HCT116 (cell line): ENCODE results near the gene ZDHHC14. TPM values are rescaled to one million over a fixed set of nuclear protein-coding genes. Genes with fewer than 3 reads are reported as not detected.

ENCODE experiments used
- ATAC-seq: fragments of 200-7000 bp; cut with Tn5 transposase; 2 replicates; pipeline ENCODE4 v1.9.1; 2020; ENCODE audit warnings: mild to moderate bottlenecking, moderate library complexity
- BruUV-seq: library from RNA; stranded (reverse); fragments of 400-500 nt; replicated peaks from 2 replicates; lab custom pipeline; 2021; lab: Mats Ljungman, UMichigan
- CTCF ChIA-PET: fragments of 300-600 bp; sonication (Branson Sonifier 250); formaldehyde crosslinking; loops from one replicate; lab custom pipeline; 2021; ENCODE audit warnings: antibody characterized with exemption; lab: Charles Lee
- POLR2A ChIA-PET: fragments of 300-600, 350-600 bp; sonication (Branson Sonifier 250); formaldehyde crosslinking; loops from one replicate; lab custom pipeline; 2021; ENCODE audit warnings: antibody characterized with exemption; lab: Charles Lee
- RAD21 ChIA-PET, 2 experiments: fragments of 300-600 bp; sonication (Branson Sonifier 250); formaldehyde crosslinking; loops; one replicate each; lab custom pipeline; 2023; ENCODE audit warnings: low total read pairs in 2 of 2; ENCODE audit not compliant: uncharacterized antibody in 2 of 2, unreplicated experiment in 2 of 2, low non-redundant PET in 1 of 2; lab: Charles Lee
- DNase-seq: peaks from one replicate; pipeline ENCODE4 v3.0.0-alpha.2; 2010; ENCODE audit warnings: low read depth, low spot score
- H2AFZ ChIP-seq: fragments of 200-600 bp; shearing (Covaris generic), sonication (generic); 2 replicates; pipeline ENCODE4 v1.6.1; 2017; ENCODE audit warnings: low read depth, mixed run types, mixed read lengths, antibody characterized with exemption, low read length; ENCODE audit not compliant: poor library complexity, severe bottlenecking
- H3K27ac ChIP-seq: 2 replicates; pipeline ENCODE4 v1.5.1; 2012; ENCODE audit warnings: low read depth, low read length
- H3K27me3 ChIP-seq: fragments of 200-600 bp; sonication (generic); 2 replicates; pipeline ENCODE4 v1.6.1; 2016; ENCODE audit warnings: mixed run types, low read length, mixed read lengths; ENCODE audit not compliant: insufficient read depth
- H3K36me3 ChIP-seq, 2 experiments: fragments of 200-500 bp in 1 of 2; fragments of 200-600 bp in 1 of 2; sonication (Bioruptor generic) in 1 of 2; sonication (generic) in 1 of 2; 2 replicates each; pipeline versions ENCODE4 v1.5.1 to v1.6.1; 2014 to 2016; ENCODE audit warnings: low read length in 2 of 2, inconsistent platforms in 1 of 2, mixed read lengths in 1 of 2, mixed run types in 1 of 2; ENCODE audit not compliant: insufficient read depth in 2 of 2, control insufficient read depth in 1 of 2
- H3K4me1 ChIP-seq, 2 experiments: fragments of 200-600 bp in 1 of 2; sonication (generic) in 1 of 2; 2 replicates each; pipeline versions ENCODE4 v1.5.1 to v1.6.1; 2012 to 2017; ENCODE audit warnings: low read length in 2 of 2, inconsistent platforms in 1 of 2, mild to moderate bottlenecking in 1 of 2, mixed read lengths in 1 of 2, mixed run types in 1 of 2, moderate library complexity in 1 of 2; ENCODE audit not compliant: insufficient read depth in 2 of 2, control insufficient read depth in 1 of 2
- H3K4me2 ChIP-seq: fragments of 200-600 bp; sonication (generic); 2 replicates; pipeline ENCODE4 v1.6.1; 2017; ENCODE audit warnings: mixed run types, low read length, mixed read lengths
- H3K4me3 ChIP-seq, 2 experiments: fragments of 200-600 bp in 1 of 2; sonication (generic) in 1 of 2; replicated peaks in 1 of 2; 2 replicates each; pipeline ENCODE4 v1.5.1; 2011 to 2016; ENCODE audit warnings: low read length in 2 of 2, control low read depth in 1 of 2, low read depth in 1 of 2, mild to moderate bottlenecking in 1 of 2, mixed read lengths in 1 of 2, mixed run types in 1 of 2
- H3K79me2 ChIP-seq: fragments of 200-600 bp; sonication (generic); 2 replicates; pipeline ENCODE4 v1.6.1; 2017; ENCODE audit warnings: mild to moderate bottlenecking, mixed run types, low read length, moderate library complexity, mixed read lengths; ENCODE audit not compliant: insufficient read depth
- H3K9ac ChIP-seq: fragments of 200-600 bp; sonication (generic); 2 replicates; pipeline ENCODE4 v1.6.1; 2016; ENCODE audit warnings: low read length, mixed read lengths
- H3K9me2 ChIP-seq: fragments of 200-600 bp; sonication (generic), shearing (Covaris generic); 2 replicates; pipeline ENCODE4 v1.6.1; 2017; ENCODE audit warnings: mixed run types, mild to moderate bottlenecking, moderate library complexity; ENCODE audit not compliant: insufficient read depth
- H3K9me3 ChIP-seq, 2 experiments: fragments of 200-500 bp in 1 of 2; fragments of 200-600 bp in 1 of 2; sonication (Bioruptor generic) in 1 of 2; sonication (generic) in 1 of 2; 2 replicates each; pipeline ENCODE4 v1.6.1; 2014 to 2017; ENCODE audit warnings: low read length in 2 of 2, mixed read lengths in 2 of 2, inconsistent platforms in 1 of 2, low read depth in 1 of 2, mild to moderate bottlenecking in 1 of 2, mixed run types in 1 of 2, moderate library complexity in 1 of 2; ENCODE audit not compliant: control insufficient read depth in 1 of 2, insufficient read depth in 1 of 2
- H4K20me1 ChIP-seq: fragments of 200-600 bp; sonication (generic), shearing (Covaris generic); 2 replicates; pipeline ENCODE4 v1.6.1; 2017; ENCODE audit warnings: mixed run types, mild to moderate bottlenecking, moderate library complexity; ENCODE audit not compliant: insufficient read depth
- CBX3 ChIP-seq: IDR thresholded peaks from 2 replicates; pipeline ENCODE4 v1.6.1; 2012; ENCODE audit warnings: low read depth
- CEBPB ChIP-seq: IDR thresholded peaks from 2 replicates; pipeline ENCODE4 v1.6.1; 2012; ENCODE audit warnings: low read depth
- EGR1 ChIP-seq: IDR thresholded peaks from 2 replicates; pipeline ENCODE4 v1.6.1; 2012; ENCODE audit warnings: low read depth
- ELF1 ChIP-seq: IDR thresholded peaks from 2 replicates; pipeline ENCODE4 v1.6.1; 2012; ENCODE audit warnings: low read depth, borderline replicate concordance
- EZH2 ChIP-seq: fragments of 200-600 bp; sonication (generic); IDR thresholded peaks from 2 replicates; pipeline ENCODE4 v1.6.1; 2017; ENCODE audit warnings: antibody characterized with exemption, mixed run types
- FOSL1 ChIP-seq: IDR thresholded peaks from 2 replicates; pipeline ENCODE4 v1.6.1; 2012; ENCODE audit warnings: low read depth
- JUND ChIP-seq: IDR thresholded peaks from 2 replicates; pipeline ENCODE4 v1.6.1; 2012
- POLR2A ChIP-seq: IDR thresholded peaks from 2 replicates; pipeline ENCODE4 v1.7.0; 2011; ENCODE audit warnings: borderline replicate concordance; ENCODE audit not compliant: insufficient read depth, insufficient read length; ENCODE audit errors: extremely low read depth
- POLR2AphosphoS5 ChIP-seq: IDR thresholded peaks from 2 replicates; pipeline ENCODE4 v1.6.1; 2011; ENCODE audit warnings: mild to moderate bottlenecking, low read depth, low read length, moderate library complexity
- RAD21 ChIP-seq: IDR thresholded peaks from 2 replicates; pipeline ENCODE4 v1.6.1; 2012; ENCODE audit warnings: low read depth, mild to moderate bottlenecking
- SIN3A ChIP-seq: IDR thresholded peaks from 2 replicates; pipeline ENCODE4 v1.6.1; 2012; ENCODE audit warnings: low read depth
- SP1 ChIP-seq: IDR thresholded peaks from 2 replicates; pipeline ENCODE4 v1.6.1; 2012; ENCODE audit warnings: low read depth
- YY1 ChIP-seq: IDR thresholded peaks from 2 replicates; pipeline ENCODE4 v1.6.1; 2011; ENCODE audit warnings: low read length, low read depth, moderate library complexity, mild to moderate bottlenecking; ENCODE audit not compliant: insufficient replicate concordance; ENCODE audit errors: extremely low read depth
- intact Hi-C: fragments of 100-400 bp; cut with micrococcal nuclease; formaldehyde crosslinking; loops from 2 replicates; pipeline ENCODE4 v1.10.0; 2022
- total RNA-seq: library from RNA; stranded (reverse); gene quantifications from one replicate; pipeline ENCODE4 v1.2.1, GENCODE V29; 2021; ENCODE audit not compliant: unreplicated experiment
- TF ChIP-seq, protein P1 (sequence below): IDR thresholded peaks from 2 replicates; pipeline ENCODE4 v1.6.1; 2011; ENCODE audit warnings: mild to moderate bottlenecking, low read length, moderate library complexity; ENCODE audit not compliant: insufficient replicate concordance; ENCODE audit errors: extremely low read depth
- TF ChIP-seq, protein P2 (sequence below), 3 experiments: fragments of 200-600 bp in 1 of 3; sonication (generic) in 1 of 3; IDR thresholded peaks in 2 of 3; conservative IDR thresholded peaks in 1 of 3; 2 replicates each; pipeline ENCODE4 v1.5.1; 2012 to 2017; ENCODE audit warnings: low read depth in 2 of 3, low read length in 2 of 3, antibody characterized with exemption in 1 of 3, borderline replicate concordance in 1 of 3, control low read depth in 1 of 3, mild to moderate bottlenecking in 1 of 3, mixed read lengths in 1 of 3, mixed run types in 1 of 3, moderate library complexity in 1 of 3; ENCODE audit not compliant: insufficient read depth in 1 of 3
- TF ChIP-seq, protein P3 (sequence below): IDR thresholded peaks from 2 replicates; pipeline ENCODE4 v1.6.1; 2012; ENCODE audit warnings: low read depth
- TF ChIP-seq, protein P4 (sequence below): IDR thresholded peaks from 2 replicates; pipeline ENCODE4 v1.6.1; 2012
- TF ChIP-seq, protein P5 (sequence below): IDR thresholded peaks from 2 replicates; pipeline ENCODE4 v1.6.1; 2012

ZDHHC14 gene
- total RNA-seq, 1 experiment from 2014 or later = 5.3 TPM

DNA sequence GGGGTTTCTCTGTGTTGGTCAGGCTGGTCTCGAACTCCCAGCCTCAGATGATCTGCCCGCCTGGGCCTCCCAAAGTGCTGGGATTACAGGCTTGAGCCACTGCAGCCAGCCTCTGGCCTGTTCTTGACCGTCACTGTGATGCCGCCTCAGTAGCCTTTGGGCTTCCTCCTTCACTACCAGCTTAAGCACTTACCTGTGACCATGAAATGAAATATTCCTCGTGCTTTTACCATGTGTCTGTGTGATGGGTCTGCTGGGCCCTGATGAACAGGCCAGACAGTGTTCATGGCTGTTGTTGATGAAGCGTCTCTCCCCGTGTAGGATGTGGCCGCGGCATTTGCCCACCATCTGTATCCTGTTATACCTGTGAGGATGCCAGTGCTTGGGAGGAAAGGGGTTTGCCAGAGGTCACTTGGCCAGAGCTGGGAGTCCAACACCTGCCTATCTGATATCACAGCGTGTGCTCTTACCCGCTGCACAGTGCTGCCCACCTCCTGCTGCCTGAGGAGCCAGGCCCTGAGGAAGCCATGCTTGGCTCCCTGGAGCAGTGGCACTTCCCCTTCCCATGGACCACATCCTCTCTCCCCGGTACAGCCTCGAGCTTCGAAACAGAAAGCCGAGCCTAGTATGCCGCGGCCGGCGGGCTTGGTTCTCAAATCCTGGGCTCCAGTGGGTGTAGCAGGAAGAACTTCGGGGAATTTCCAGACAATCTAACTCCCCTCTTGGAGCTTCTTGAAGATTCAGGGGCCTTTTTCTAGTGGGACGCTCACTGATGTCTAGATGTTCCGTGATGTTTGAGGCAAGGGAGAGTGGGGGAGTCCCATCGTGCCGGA is 167.9 kb downstream of the ZDHHC14 start:
- no peak for TF ChIP-seq EGR1
- TF ChIP-seq, protein P1, sequence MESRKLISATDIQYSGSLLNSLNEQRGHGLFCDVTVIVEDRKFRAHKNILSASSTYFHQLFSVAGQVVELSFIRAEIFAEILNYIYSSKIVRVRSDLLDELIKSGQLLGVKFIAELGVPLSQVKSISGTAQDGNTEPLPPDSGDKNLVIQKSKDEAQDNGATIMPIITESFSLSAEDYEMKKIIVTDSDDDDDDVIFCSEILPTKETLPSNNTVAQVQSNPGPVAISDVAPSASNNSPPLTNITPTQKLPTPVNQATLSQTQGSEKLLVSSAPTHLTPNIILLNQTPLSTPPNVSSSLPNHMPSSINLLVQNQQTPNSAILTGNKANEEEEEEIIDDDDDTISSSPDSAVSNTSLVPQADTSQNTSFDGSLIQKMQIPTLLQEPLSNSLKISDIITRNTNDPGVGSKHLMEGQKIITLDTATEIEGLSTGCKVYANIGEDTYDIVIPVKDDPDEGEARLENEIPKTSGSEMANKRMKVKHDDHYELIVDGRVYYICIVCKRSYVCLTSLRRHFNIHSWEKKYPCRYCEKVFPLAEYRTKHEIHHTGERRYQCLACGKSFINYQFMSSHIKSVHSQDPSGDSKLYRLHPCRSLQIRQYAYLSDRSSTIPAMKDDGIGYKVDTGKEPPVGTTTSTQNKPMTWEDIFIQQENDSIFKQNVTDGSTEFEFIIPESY = no peak
- no peak for TF ChIP-seq SIN3A
- no peak for TF ChIP-seq CEBPB
- no peak for TF ChIP-seq FOSL1
- TF ChIP-seq, protein P2, sequence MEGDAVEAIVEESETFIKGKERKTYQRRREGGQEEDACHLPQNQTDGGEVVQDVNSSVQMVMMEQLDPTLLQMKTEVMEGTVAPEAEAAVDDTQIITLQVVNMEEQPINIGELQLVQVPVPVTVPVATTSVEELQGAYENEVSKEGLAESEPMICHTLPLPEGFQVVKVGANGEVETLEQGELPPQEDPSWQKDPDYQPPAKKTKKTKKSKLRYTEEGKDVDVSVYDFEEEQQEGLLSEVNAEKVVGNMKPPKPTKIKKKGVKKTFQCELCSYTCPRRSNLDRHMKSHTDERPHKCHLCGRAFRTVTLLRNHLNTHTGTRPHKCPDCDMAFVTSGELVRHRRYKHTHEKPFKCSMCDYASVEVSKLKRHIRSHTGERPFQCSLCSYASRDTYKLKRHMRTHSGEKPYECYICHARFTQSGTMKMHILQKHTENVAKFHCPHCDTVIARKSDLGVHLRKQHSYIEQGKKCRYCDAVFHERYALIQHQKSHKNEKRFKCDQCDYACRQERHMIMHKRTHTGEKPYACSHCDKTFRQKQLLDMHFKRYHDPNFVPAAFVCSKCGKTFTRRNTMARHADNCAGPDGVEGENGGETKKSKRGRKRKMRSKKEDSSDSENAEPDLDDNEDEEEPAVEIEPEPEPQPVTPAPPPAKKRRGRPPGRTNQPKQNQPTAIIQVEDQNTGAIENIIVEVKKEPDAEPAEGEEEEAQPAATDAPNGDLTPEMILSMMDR (IDR thresholded peaks at IDR 0.05 in 2 of 3, conservative IDR thresholded peaks at IDR 0.05 in 1 of 3; ENCODE audit: borderline replicate concordance in 1 of 3, insufficient read depth in 1 of 3, low read depth in 2 of 3, low read length in 2 of 3) = no peak
- no peak for TF ChIP-seq EZH2
- no peak for TF ChIP-seq POLR2AphosphoS5
- TF ChIP-seq RAD21 = no peak
- no peak for TF ChIP-seq SP1
- no peak for TF ChIP-seq POLR2A
- TF ChIP-seq ELF1 = no peak
- TF ChIP-seq, protein P3, sequence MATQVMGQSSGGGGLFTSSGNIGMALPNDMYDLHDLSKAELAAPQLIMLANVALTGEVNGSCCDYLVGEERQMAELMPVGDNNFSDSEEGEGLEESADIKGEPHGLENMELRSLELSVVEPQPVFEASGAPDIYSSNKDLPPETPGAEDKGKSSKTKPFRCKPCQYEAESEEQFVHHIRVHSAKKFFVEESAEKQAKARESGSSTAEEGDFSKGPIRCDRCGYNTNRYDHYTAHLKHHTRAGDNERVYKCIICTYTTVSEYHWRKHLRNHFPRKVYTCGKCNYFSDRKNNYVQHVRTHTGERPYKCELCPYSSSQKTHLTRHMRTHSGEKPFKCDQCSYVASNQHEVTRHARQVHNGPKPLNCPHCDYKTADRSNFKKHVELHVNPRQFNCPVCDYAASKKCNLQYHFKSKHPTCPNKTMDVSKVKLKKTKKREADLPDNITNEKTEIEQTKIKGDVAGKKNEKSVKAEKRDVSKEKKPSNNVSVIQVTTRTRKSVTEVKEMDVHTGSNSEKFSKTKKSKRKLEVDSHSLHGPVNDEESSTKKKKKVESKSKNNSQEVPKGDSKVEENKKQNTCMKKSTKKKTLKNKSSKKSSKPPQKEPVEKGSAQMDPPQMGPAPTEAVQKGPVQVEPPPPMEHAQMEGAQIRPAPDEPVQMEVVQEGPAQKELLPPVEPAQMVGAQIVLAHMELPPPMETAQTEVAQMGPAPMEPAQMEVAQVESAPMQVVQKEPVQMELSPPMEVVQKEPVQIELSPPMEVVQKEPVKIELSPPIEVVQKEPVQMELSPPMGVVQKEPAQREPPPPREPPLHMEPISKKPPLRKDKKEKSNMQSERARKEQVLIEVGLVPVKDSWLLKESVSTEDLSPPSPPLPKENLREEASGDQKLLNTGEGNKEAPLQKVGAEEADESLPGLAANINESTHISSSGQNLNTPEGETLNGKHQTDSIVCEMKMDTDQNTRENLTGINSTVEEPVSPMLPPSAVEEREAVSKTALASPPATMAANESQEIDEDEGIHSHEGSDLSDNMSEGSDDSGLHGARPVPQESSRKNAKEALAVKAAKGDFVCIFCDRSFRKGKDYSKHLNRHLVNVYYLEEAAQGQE = no peak
- no peak for TF ChIP-seq YY1
- no peak for TF ChIP-seq CBX3
- no peak for TF ChIP-seq JUND
- TF ChIP-seq, protein P4, sequence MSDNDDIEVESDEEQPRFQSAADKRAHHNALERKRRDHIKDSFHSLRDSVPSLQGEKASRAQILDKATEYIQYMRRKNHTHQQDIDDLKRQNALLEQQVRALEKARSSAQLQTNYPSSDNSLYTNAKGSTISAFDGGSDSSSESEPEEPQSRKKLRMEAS = no peak
- TF ChIP-seq, protein P5, sequence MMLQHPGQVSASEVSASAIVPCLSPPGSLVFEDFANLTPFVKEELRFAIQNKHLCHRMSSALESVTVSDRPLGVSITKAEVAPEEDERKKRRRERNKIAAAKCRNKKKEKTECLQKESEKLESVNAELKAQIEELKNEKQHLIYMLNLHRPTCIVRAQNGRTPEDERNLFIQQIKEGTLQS = no peak
- Histone ChIP-seq H3K36me3 (no peaks in the 10 kb centered on the region), H2AFZ (no peak overlapping the region), H3K27me3 (no peaks in the 10 kb centered on the region), H3K9ac (no peak overlapping the region), H3K4me2 (no peak overlapping the region), H3K27ac (no peak overlapping the region), H3K79me2 (no peaks in the 10 kb centered on the region), H3K9me2 (no peaks in the 10 kb centered on the region), H3K4me3 (no peak overlapping the region), H4K20me1 (no peaks in the 10 kb centered on the region), H3K4me1 (peaks cover 0 to 24% of the 10 kb centered on the region in 2 experiments; a peak in 2 of 4 replicates), H3K9me3 (no peaks in the 10 kb centered on the region)
- ATAC-seq = no peak
- no TSS peak for BruUV-seq
- ChIA-PET RAD21 (no interaction called here), POLR2A (no interaction called here), CTCF (no interaction called here)
- no peak for DNase-seq
- intact Hi-C loops = no loop called here
